Measurements from ENCODE around the gene MROH2B.

GRCh38 chr5:40988746-40989510 lies 82.2 kb downstream of the MROH2B start:
- TF ChIP-seq POLR2AphosphoS5 (IDR thresholded peaks at IDR 0.05; ENCODE audit: borderline replicate concordance, low read depth, low read length) (no peak), EZH2 (IDR thresholded peaks at IDR 0.05) (no peak)
